HG02884 (cell line): ENCODE results near the gene CST11.
A peak's percentile ranks its signal among the peaks of the same experiment; 100 is the strongest.

Source experiments
- ATAC-seq: cut with Tn5 transposase; IDR thresholded peaks from one replicate; pipeline ENCODE4 v1.9.1; 2021; ENCODE audit warnings: mild to moderate bottlenecking, moderate library complexity; ENCODE audit not compliant: unreplicated experiment

Gene CST11

GRCh38 chr20:23420943-23421931 is 31.4 kb downstream of the CST11 start, which contains the start of gene NAPB:
TSS of gene NAPB (minus strand) at chr20:23421488. CDS start at chr20:23421402, 86 bp downstream.
- ATAC-seq: peak; percentile 94

GRCh38 chr20:23419995-23420901 is 32.4 kb downstream of the CST11 start:
- no peak for ATAC-seq

GRCh38 chr20:23419657-23419994 is 33.0 kb downstream of the CST11 start:
- ATAC-seq: no peak

GRCh38 chr20:23417861-23418260 is 34.8 kb downstream of the CST11 start:
- ATAC-seq: no peak

- no peak for ATAC-seq
Observed at GRCh38 chr20:23415959-23416583, 36.6 kb downstream of the CST11 start.

- ATAC-seq: no peak
Observed at GRCh38 chr20:23415555-23415954, 37.1 kb downstream of the CST11 start.

GRCh38 chr20:23414526-23415188 is 38.0 kb downstream of the CST11 start:
- no peak for ATAC-seq

GRCh38 chr20:23413862-23414422 is 38.7 kb downstream of the CST11 start:
- ATAC-seq: no peak

GRCh38 chr20:23412026-23412425 is 40.6 kb downstream of the CST11 start:
- ATAC-seq: no peak

GRCh38 chr20:23410916-23411695 is 41.6 kb downstream of the CST11 start:
- no peak for ATAC-seq

GRCh38 chr20:23409800-23410199 is 42.9 kb downstream of the CST11 start:
- no peak for ATAC-seq

- no peak for ATAC-seq
Observed at GRCh38 chr20:23408957-23409356, 43.7 kb downstream of the CST11 start.

- ATAC-seq: peak; percentile 85
Observed at GRCh38 chr20:23407781-23408464, 44.8 kb downstream of the CST11 start.

GRCh38 chr20:23406880-23407279 is 45.8 kb downstream of the CST11 start:
- ATAC-seq: no peak

- no peak for ATAC-seq
Observed at GRCh38 chr20:23404196-23404595, 48.5 kb downstream of the CST11 start.

- ATAC-seq: no peak
Observed at GRCh38 chr20:23403751-23404150, 48.9 kb downstream of the CST11 start.

GRCh38 chr20:23401051-23401450 is 51.6 kb downstream of the CST11 start:
- no peak for ATAC-seq
